ENCODE measurements around the gene KCTD10.
A peak's percentile ranks its signal among the peaks of the same experiment; 100 is the strongest.

KCTD10 gene

DNA sequence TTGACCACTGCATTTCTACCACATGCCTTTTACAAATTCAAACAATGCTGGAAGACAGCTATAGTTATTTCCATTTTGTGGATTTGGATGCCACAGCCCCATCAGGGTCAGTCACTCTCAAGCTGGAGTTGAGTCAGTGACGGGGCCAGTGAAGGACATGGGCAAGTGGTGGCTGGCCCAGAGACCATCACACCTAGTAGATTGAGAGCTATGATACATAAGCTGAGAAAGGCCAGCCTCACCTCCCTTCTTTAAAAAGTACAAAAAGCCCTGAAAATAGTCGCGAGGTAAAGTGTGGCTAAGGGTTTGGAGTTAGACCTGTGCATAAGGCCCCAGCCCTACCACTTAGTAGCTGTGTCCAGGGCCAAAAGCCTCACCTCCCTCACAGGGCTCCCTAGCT, 4.1 kb downstream of the KCTD10 start:
- DNase-seq (ENCODE audit: low spot score): no peak

DNA sequence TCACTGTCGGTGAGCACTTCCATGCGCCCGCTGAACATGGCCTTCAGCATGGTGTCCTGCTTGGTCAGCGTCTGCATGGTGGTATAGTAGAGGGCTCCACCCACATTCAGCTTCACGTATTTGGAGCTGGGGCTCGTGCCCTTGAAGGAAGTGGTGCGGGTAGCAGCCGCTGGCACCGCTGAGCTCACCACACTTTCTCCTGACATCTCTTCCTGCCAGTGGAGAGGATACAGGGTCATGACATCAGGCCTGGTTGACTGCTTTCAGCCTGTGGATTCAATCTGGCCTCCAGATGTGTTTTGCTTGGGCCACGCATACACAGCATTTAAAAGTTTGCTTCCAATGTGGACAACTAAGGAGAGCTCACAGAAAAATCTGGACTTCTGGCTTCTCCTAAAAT, 7.6 kb downstream of the KCTD10 start:
- no peak for DNase-seq (ENCODE audit: low spot score)

DNA sequence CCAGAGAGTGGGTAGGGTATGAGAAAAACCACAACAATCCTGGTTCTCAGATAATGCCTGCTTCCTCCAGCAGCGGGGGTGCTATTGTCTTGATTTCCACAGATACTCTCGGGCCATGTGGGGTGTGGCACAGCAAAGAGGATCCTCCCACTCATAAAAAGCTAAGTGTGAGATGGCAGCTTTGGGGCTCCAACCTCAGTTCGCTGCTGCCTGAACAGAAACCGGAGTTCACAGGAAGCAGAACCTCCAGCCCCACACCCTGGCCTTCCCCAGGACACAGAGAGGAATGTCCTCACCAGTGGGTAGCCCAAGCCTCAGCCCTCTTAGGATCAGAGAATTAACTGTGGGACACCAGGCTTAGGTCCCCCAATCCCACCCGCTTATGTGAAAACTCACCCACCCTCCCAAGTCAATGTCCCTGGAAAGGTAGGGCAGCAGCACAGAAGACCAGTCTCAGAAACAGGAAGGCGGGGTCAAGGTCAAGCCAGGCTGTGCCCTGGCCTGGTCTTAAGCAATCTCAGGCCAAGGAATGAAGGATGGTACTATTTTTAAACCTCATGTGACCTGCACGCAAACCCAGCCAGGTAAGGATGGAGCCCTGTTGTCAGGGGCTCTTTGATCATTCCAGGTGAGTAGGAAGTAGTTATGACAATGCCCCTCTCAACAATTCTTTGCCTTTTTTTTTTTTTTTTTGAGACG, 9.0 kb downstream of the KCTD10 start:
- no peak for DNase-seq (ENCODE audit: low spot score)

DNA sequence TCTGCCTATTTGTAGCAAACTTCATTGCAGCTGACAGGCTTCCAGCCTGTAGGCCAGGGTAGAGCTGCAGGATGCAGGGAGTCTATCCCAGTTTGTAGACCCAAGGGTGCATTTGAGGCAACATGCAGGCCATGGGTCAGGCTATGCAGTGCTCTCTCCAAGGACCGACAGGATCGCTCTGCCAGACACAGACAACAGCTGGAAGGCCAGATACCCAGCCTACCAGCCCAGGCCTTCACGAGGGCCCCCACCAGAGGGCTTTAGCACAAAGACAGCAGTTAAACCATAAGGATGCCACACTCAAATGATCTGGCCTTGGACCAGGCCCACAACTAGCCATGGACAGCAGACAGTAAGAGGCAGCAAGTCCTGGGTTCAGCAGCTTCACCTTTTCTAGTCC, 10.3 kb downstream of the KCTD10 start:
- DNase-seq (ENCODE audit: low spot score): no peak

DNA sequence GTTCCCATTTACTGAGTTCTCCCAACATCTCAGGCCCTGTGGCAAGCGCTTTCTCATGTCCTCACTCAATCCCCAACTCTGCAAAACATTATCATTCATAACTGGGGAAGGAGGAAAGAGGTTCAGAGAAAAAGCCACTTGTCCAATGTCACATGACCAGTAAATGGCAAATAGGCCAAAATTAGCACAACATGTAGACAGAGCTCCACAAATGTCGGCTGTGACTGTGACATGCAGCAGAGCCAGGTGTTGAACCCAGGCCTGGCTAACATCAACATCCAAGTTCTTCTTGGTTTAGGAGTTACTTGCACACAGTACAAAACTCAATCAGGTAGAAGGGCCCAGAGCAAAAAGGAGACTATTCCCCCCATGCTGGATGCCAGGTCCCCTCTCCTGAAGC, 10.8 kb downstream of the KCTD10 start:
- DNase-seq (ENCODE audit: low spot score): no peak

DNA sequence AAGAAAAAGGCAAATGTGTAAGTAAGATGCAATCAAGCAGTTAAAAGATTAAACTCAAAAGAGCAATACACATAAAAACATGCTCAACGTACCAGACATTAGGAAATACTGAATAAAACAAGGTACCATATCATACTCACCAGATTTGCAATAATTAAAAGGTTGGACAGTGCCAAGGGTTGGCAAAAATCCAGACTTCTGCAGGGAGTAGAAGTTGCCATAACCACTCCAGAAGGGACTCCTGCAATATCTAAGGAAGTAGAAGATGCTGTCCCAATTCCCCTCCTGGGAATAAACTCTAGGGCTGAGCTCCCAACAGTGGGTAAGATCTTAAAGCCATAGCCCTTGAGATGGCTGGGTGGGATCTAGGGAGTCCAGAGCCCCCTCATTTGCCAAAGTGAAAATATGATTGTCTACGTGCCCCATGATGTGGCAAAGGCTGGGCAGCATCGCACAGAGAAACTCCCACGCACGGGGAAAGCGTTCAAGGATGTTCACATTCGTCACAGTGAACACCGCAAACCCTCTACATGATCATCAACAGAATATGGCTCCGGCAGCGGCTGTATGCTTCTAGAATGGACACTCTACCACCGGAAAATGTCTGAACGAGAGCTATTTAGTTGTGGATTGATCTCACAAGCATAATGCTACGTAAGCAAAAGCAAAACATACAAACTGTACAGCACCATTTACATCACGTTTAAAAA, 12.3 kb downstream of the KCTD10 start:
- no peak for DNase-seq (ENCODE audit: low spot score)

DNA sequence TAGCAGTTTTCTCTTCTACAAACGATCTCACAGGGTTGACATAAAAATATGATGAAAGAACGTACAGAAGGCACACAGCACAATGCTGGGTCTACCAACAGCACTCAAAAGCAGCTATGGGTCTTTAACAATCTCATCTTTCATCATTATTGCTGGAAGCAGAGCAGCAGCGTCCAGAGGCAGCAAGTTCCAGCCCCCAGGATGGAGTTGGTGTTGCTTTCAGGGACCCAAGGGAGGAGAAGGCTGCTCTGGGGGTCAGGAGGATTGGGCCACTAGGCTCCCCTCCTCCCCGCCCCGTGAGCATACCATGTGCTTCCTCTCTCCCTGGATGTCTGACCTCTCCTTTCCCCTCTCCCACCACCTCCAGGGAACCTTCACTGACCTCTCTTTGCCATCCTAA, 13.3 kb downstream of the KCTD10 start:
- no peak for DNase-seq (ENCODE audit: low spot score)

DNA sequence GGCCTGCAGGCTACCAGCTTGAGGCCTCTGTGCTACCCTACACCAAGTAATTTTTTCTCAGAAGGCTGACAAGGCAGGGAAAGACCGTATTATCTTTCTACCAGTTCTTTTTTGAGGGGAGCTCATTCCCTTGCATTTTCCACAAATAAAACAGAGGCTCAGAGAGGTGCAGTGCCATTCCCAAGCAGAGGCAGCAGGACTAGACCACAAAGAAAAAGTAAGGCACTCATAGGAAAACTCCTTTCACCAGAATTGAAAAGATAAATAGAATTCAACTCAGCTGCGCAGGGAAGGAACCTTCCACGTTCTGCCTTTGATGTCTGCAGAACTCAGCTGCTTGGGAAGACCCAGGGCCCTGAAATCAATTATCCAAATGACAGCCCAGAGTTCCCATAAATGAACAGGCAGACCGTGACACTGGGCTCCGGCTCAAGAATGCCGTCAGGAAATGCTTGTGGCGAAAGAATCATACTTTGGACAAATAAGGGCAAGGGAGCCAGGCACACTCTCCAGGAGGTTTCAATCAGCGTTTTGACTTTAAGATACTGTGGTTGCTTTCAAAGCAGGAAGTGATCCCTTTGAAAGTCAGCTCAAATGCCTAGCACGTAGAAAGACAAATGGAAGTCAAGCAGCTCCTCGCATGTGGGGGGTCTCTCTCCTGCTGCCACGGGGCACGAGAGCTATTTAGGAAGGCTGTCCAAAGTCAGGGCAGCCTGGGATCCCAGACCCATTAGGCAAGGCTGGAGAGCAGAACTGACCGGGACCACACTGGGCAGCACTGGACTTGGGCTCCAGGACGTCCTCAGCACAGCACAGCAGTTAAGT, 14.0 kb downstream of the KCTD10 start:
- peak; percentile 50 for DNase-seq (ENCODE audit: low spot score)

DNA sequence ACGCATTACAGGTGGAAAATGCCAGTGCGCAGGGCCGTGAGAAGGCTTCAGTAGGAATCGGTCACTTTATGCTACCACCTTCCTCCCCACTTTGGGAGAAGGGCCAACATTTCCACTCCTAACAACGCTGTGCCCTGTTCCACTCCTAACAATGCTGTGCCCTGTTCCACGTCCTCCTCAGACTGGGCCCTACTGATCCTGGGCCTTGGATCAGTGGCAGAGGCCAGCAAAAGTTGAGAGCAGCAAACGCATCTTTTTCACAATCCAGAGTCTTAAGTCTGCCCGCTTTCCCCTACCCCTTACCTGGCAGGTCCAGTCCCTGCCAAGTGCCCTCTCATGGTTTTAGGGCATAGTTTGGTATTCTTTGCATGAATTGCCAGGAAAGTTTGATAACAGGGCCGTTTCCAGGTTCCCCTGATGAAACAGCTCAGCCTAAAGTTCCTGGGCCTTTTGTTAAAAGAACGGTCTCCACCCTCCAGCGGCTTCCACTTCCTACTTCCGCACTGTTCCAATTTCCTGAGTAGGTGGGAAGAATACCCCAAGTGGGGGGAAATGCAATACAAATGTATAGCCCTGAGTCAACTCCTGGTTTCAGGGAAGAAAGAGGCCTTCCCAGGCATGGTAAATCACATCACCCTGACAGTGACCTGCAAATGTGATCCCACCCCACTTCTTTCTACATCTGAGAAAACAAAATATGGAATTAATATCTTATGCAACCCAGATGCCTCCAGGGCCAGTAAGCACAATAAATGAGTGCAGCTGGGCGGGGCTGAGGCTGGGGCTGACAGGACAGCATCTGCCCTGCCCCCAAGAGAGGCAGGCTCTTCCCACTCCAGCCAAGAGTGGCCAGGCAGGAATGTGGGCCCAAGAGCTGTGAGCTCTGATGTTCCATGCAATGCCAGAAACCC, 15.0 kb downstream of the KCTD10 start:
- peak; percentile 43 for DNase-seq (ENCODE audit: low spot score)

DNA sequence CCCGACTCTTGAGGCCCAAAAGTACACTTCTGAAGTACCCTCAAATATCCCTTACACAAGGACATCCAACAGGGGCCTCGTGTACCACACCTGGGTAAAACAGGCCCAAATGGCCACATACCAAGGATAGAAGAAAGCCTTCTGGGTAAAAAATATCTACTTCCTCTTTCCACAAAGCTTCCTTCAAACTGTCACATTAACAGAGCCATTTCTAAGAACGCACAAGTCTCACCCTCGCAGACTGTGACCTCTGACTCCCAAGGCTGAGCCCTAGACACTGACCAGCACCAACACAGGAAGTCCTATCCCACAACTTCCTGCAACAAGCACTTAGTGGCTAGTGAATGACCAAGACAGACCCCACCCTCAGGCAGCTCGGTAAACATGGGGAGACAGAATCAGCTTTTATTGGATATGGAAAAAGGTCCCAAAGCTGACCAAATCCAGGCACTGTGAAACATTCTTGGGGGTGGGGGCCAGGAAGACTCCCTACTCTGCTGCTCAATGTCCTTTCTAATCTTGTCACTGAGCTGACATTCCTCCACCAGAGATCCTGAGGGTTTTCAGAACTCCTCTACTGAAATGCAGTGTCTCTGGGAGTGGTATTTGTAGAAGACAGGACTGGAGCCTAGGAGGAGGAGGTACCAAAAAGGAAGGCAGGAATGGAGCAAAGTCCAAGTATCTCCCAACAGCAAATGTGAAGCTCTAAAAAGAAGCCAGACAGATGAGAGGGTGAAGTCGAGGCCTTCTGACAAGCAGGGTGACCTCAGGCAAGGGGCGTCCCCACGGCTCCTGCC, 15.9 kb downstream of the KCTD10 start:
- peak; percentile 24 for DNase-seq (ENCODE audit: low spot score)

DNA sequence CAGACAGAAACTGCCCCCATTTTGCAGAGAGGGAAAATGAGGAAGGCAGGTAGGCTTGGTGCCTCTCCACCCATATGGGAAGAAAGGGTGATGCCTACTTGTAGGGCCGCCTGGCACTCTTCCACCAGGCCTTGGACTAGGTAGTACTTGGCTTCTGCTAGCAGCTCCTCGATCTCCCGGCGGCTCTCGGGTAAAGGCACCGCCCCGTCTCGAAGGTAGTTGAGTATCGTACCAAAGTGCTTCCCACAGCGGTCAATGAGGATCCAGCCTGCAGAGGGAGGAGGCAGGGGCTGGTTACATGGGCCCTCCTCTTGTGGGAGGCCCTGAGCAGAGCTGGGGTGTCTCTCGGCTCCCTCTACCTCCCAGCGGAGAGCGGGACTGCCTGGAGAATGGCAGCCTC, 16.6 kb downstream of the KCTD10 start:
- no peak for DNase-seq (ENCODE audit: low spot score)

DNA sequence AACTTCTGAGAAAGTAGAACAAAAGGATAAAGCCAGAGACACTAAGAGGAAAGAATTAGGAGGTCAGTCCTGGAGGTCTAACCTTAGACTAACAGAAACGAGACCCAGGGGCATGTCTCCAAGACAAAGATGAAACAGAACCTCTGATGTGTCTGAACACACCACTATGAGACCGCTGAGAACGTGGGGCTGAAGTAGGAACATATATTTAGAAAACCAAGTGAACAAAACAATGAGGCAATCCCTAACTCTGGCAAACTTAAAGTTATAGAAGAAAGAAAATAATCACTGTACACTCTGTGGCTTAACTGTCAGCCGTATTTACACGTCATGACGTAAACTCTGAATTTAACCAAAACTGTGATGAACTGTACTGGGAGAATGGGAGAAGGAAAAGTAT, 17.9 kb downstream of the KCTD10 start:
- no peak for DNase-seq (ENCODE audit: low spot score)

DNA sequence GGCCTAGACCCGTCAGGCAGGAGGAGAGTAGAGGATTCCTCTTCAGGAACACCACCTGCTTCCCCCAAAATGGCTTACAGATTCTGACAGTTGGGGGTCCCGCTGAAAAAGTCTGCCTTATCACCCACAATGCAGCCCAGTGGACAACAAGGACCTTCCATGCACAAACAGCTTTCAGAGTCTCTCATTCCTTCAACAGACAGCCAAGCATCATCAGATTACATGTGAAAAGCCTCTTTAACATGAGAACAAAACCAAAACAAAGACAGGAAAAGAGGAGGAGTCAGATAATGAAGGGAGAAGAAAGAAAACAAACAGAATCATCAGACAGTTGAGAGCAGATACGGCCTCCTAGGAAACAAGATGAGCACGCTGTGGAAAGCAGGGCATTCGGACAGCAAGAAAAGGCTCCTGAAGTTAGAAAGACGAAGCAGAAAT, 18.3 kb downstream of the KCTD10 start:
- no peak for DNase-seq (ENCODE audit: low spot score)

DNA sequence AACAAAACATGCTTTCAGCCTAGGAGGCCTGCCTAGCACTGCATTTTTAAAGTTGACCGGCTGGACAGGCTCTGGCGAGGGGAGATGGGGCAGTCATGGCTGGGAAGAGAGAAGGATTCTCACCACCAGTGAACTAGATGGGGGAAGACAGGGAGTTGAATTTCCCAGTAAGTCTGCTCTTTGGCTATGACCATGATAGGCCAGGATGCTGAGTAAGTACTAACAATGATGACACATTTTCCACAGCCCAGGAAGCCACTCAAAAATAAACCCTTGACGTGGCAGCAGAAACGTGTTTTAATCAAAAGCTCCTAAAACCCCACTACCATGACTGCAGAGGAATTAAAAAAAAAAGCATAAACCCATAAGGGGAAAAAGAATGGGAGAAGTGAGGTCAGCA, 19.0 kb downstream of the KCTD10 start:
- no peak for DNase-seq (ENCODE audit: low spot score)

DNA sequence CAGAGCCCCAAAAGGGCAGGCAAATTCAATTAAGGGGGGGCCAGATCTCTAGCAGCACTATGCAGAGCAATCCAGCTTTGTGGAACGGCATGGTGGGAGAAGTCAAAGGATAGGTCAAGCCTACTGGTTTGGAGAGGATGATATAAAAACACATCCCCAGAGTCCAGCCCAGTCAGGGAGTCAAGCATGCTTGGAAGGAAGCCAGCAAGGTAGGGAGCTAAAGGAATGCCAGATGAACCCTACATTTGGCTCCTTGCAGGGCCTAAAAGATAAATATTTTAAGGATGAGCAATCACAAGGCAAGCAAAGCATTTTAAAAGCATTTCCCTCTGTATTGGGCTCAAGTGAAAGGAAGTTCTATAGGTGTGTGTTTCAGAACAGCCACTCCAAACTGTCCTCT, 21.4 kb downstream of the KCTD10 start:
- no peak for DNase-seq (ENCODE audit: low spot score)

DNA sequence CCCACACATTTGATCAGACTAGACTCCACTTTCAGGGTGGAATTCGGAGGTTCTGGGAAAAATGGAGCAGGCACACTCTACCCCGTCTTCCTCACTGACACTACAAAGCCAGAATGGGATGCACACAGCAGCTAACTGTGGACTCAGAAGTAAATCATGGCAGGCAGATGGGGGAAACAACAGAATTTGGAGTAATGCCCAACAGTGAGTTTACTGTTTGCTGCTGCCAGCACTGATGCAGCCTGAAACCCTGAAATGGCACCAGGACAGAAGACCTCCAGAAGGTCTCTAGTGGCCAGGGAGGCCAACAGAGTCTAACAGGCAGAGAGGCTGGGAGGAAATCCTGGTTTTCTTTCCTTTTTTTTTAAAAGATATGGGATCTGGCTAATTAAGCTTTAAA, 24.6 kb downstream of the KCTD10 start:
- no peak for DNase-seq (ENCODE audit: low spot score)

DNA sequence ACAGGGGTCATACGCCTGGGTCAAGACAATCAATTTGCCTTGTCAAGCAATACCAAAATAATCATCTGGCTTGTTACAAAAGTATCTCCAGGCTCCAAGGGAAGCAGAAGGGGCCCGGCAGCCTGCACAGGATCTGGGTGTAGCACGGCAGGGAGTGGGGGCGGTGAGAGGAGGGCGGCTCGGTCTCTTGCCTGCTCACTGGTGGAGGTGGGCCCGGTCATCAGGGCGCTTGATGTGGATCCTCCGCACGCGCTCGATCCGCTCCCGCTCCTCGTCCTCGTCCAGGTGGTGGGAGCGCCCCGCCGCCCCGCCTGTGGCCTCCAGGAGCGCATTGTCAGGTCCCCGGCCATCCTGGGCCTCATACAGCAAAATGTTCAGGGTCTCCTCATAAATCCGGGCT, 25.7 kb downstream of the KCTD10 start:
- DNase-seq (ENCODE audit: low spot score): no peak

DNA sequence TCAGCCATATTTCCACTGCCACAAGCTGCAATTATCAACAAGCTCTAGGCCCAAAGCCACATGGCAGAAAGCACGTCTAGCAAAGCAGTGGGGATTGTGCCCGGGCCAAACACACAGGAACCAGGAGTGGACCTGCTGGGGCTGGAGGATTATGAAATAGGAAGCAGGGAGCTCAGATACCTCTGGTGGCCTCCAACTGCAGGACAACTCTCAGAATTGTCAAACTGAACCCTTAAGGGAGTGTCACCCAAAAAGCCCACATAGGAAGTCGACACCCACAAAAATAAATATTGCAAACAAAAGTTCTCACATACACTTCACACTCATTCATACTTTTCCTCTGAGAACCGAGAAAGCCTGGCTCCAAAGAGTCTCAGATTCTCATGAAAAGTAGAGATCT, 26.1 kb downstream of the KCTD10 start:
- DNase-seq (ENCODE audit: low spot score): no peak

DNA sequence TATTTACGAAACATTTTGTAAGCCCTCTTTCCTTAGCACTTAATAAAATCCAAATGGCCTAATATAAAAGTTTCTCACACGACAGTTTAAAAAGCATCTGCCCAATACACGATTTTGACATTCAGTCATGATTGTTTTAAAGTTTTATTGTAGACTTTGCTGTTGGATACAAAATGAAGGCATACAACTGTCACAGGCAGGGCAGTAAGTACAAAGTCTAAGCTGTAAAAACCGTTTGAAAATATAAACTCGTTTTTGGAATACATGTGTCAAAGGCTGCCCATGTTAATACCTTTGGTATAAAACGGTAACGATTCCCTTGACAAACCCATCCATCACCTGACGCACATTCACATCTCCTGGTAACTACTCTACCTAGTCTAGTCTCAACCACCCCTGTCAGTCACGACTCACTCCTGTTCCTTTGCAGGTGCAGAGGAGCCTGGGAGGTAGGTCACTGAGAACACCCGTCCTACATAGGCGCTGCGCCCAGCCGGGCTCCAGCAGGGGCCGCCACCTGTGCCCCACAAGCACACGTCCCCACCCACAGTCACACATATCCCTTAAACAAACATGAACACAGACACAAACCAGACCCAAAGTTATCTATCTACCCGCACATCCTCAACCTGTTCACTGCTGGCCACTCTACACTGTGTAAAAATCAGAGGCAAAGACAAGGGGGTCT, 27.1 kb downstream of the KCTD10 start:
- no peak for DNase-seq (ENCODE audit: low spot score)

DNA sequence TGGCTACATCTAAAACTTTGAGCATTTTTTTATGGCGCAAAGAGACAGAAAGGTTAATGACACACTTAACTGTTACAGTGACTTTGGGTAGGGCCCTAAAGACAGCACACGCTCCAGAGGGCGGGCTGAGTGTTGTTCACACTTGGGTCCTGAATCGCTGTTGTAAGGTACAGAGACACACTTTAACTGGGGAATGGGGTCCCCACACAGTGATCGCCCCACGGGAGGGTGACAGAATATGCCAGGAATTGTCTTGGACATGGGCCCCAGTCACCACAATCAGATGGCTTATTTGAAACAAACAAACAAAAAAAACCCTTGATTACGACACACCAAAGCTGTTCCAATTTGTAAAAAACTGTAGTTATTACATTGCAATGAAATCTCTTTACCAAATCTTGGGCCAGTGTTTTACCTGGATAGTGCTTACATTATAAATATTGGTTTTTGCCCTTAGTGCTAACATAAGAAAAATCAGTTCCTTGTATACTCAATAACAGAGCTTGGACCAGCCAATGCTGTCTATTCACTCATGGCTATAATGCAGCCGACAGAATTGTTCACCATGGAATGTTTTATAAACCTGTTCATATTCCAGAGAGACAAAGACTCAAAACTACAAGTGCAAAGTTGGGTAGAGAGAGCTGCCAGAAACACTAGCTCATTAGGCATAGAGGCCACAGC, 28.3 kb downstream of the KCTD10 start:
- DNase-seq (ENCODE audit: low spot score): no peak

All from LoVo (cell line).